Ascending aorta (tissue), 2 donors: ENCODE measurements around the gene SREBF2. TPM values are rescaled to one million over a fixed set of nuclear protein-coding genes. Genes with fewer than 3 reads are reported as not detected.

ENCODE experiments used
- DNase-seq, 2 donors: peaks; one replicate each; pipeline ENCODE4 v3.0.0-alpha.2; 2019; ENCODE audit warnings: low spot score in 2 of 2
- H3K27ac ChIP-seq, 2 donors: fragments of 200-600 bp; sonication (generic); one replicate each; pipeline ENCODE4 v1.5.1; 2016 to 2017; ENCODE audit warnings: mild to moderate bottlenecking in 1 of 2
- H3K27me3 ChIP-seq: fragments of 200-600 bp; sonication (generic); one replicate; pipeline ENCODE4 v1.5.1; 2017
- H3K36me3 ChIP-seq, 2 donors: fragments of 200-600 bp; sonication (generic); one replicate each; pipeline ENCODE4 v1.5.1; 2016
- H3K4me1 ChIP-seq, 2 donors: fragments of 200-600 bp; sonication (generic); one replicate each; pipeline ENCODE4 v1.5.1; 2016 to 2017; ENCODE audit warnings: mild to moderate bottlenecking in 1 of 2
- H3K4me3 ChIP-seq, 2 donors: fragments of 200-600 bp; sonication (generic); one replicate each; pipeline ENCODE4 v1.5.1; 2016 to 2017; ENCODE audit warnings: mild to moderate bottlenecking in 1 of 2
- H3K9me3 ChIP-seq, 2 donors: fragments of 200-600 bp; sonication (generic); one replicate each; pipeline ENCODE4 v1.5.1; 2016
- CTCF ChIP-seq, 3 experiments: fragments of 200-600 bp in 2 of 3; fragments of 450-650 bp in 1 of 3; sonication (generic) in 2 of 3; IDR thresholded peaks; one replicate each; pipeline ENCODE4 v1.5.1; 2016 to 2019; ENCODE audit warnings: antibody characterized with exemption in 3 of 3, mild to moderate bottlenecking in 1 of 3, moderate library complexity in 1 of 3
- intact Hi-C: fragments of 100-400 bp; cut with DNase I; formaldehyde crosslinking; loops from one replicate; pipeline ENCODE4 v1.15.1; 2023
- total RNA-seq: library from RNA; depleted of rRNA; stranded (reverse); fragments of >200 nt; gene quantifications from one replicate; pipeline ENCODE4 v1.1.0, GENCODE V29; 2016

SREBF2 gene
- total RNA-seq, 1 donor from 2014 or later: 46.1 TPM

GRCh38 chr22:41907436-41908401, 74.8 kb downstream of the SREBF2 start:
- no peak for DNase-seq
- intact Hi-C loops: no loop called here
- peaks cover 29 to 45% of the 10 kb centered on the region in 2 donors for H3K36me3 ChIP-seq

GRCh38 chr22:41908411-41909309, 75.8 kb downstream of the SREBF2 start:
- intact Hi-C loops: no loop called here
- Histone ChIP-seq H3K36me3 (peaks cover 20 to 35% of the 10 kb centered on the region in 2 donors), H3K9me3 (no peaks in the 10 kb centered on the region), H3K27ac (no peak overlapping the region), H3K4me1 (peaks cover 8 to 10% of the 10 kb centered on the region in 2 donors), H3K4me3 (no peak overlapping the region), H3K27me3 (peaks cover 24% of the 10 kb centered on the region)
- TF ChIP-seq CTCF (IDR thresholded peaks at IDR 0.05): no peak
- DNase-seq: no peak

More at GRCh38 chr22:41907436-41908401, 74.8 kb downstream of the SREBF2 start:
- H3K4me1 ChIP-seq: peaks cover 8 to 10% of the 10 kb centered on the region in 2 donors
- peaks cover 17% of the 10 kb centered on the region for H3K27me3 ChIP-seq
- H3K4me3 ChIP-seq: no peak overlapping the region
- no peaks in the 10 kb centered on the region for H3K9me3 ChIP-seq
- no peak for TF ChIP-seq CTCF (IDR thresholded peaks at IDR 0.05)
- no peak overlapping the region for H3K27ac ChIP-seq

- H3K9me3 ChIP-seq: no peaks in the 10 kb centered on the region
- no peak for TF ChIP-seq CTCF (IDR thresholded peaks at IDR 0.05)
- intact Hi-C loops: no loop called here
- H3K4me3 ChIP-seq: peak overlapping the region; percentile 52 to 55
- no peak for DNase-seq
- peaks cover 8 to 10% of the 10 kb centered on the region in 2 donors for H3K4me1 ChIP-seq
- H3K36me3 ChIP-seq: peaks cover 13 to 27% of the 10 kb centered on the region in 2 donors
- peaks cover 30% of the 10 kb centered on the region for H3K27me3 ChIP-seq
- H3K27ac ChIP-seq: no peak overlapping the region
These were observed 76.6 kb downstream of the SREBF2 start for GRCh38 chr22:41909310-41910049.

- Histone ChIP-seq H3K4me3 (peak overlapping the region; percentile 52 to 55), H3K36me3 (peaks cover 4 to 19% of the 10 kb centered on the region in 2 donors), H3K27ac (no peak overlapping the region), H3K9me3 (no peaks in the 10 kb centered on the region), H3K4me1 (peaks cover 13 to 16% of the 10 kb centered on the region in 2 donors), H3K27me3 (peaks cover 33% of the 10 kb centered on the region)
- TF ChIP-seq CTCF (IDR thresholded peaks at IDR 0.05): no peak
- intact Hi-C loops: no loop called here
- no peak for DNase-seq
These were observed 77.4 kb downstream of the SREBF2 start for GRCh38 chr22:41910050-41911000.
